Measurements from ENCODE around the gene CARD9. TPM values are rescaled to one million over a fixed set of nuclear protein-coding genes. Genes with fewer than 3 reads are reported as not detected.

Gene CARD9
- total RNA-seq, 1 donor from 2014 or later: 1.2 TPM

- Histone ChIP-seq H3K36me3 (peaks cover 49% of the 10 kb centered on the region), H3K4me1 (peaks cover 23% of the 10 kb centered on the region), H3K4me3 (no peak overlapping the region), H3K27me3 (ENCODE audit: low read depth) (no peaks in the 10 kb centered on the region), H3K9me3 (replicated peaks) (no peaks in the 10 kb centered on the region), H3K27ac (replicated peaks) (no peak overlapping the region)
- TF ChIP-seq CTCF (IDR thresholded peaks at IDR 0.05; ENCODE audit: borderline replicate concordance): no peak
- intact Hi-C loops (cut with micrococcal nuclease): no loop called here
- DNase-seq: no peak
Measured at GRCh38 chr9:136404801-136405136, 31.3 kb upstream of the CARD9 start.

DNA sequence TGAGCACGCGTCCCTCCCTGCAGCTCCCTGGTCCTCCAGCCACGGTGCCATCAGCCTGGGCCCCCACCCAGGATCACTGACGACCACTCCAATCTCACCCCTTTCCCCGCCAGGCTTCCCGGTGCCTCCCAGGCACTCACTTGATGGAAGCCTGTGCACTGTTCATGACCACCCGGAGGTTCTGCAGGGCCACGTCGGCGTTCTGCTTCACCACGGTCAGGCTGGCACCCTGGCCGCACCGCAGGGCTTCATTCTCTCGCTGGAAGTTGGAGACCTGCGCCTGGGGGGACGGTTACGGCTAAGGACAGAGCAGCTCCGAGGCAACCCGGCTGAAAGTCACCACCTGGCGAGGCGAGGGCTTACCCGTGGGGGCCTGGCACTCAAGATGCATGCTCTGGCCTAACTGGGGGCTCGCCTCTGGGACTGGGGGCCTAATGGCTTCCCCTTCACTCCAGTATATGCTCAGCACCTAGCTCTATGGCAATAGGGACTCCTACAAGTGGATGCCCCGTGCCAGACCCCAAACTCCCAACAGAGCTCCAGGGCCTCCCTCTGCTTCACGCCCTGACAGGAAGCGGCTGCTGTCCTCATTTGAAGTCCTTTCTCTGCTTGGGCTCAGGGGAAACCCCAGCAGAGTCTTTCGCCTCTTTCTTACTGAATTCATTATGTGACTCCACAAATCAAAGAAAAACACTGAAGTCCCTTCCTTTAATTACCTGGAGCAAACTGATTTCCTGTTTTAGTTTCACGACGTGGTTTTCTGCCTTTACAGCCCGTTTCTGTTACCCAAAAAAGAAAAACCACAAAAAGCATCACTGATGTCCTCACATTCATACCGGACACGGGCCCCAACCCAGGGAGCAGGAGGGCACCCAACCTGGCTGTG is 30.7 kb upstream of the CARD9 start:
- TF ChIP-seq CTCF (IDR thresholded peaks at IDR 0.05; ENCODE audit: borderline replicate concordance): no peak
- intact Hi-C loops (cut with micrococcal nuclease): no loop called here
- peaks cover 23% of the 10 kb centered on the region for H3K4me1 ChIP-seq
- H3K9me3 ChIP-seq (replicated peaks): no peaks in the 10 kb centered on the region
- H3K36me3 ChIP-seq: peaks cover 49% of the 10 kb centered on the region
- H3K27me3 ChIP-seq (ENCODE audit: low read depth): no peaks in the 10 kb centered on the region
- no peak for DNase-seq
- H3K27ac ChIP-seq (replicated peaks): no peak overlapping the region
- no peak overlapping the region for H3K4me3 ChIP-seq

DNA sequence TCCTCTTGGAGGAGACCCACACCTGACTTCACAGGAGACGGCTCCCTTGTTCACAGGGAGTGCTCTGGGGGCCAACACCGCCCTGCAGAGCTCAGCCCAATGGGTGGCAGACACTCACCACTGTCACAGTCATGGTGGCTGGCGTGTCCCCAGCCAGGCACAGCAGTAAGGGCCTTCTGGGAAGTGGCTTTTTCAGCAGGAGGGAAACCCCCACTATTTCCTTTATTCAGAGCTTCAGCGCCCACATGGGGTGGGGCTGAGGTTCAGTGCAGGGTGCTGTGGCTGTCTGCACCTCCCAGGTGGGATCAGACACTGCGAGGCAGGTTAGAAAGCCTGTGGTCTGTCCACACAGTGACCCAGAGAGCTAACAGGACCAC is 30.1 kb upstream of the CARD9 start:
- Histone ChIP-seq H3K36me3 (peaks cover 49% of the 10 kb centered on the region), H3K27ac (replicated peaks) (no peak overlapping the region), H3K9me3 (replicated peaks) (no peaks in the 10 kb centered on the region), H3K4me1 (peaks cover 26% of the 10 kb centered on the region), H3K4me3 (no peak overlapping the region), H3K27me3 (ENCODE audit: low read depth) (no peaks in the 10 kb centered on the region)
- no peak for TF ChIP-seq CTCF (IDR thresholded peaks at IDR 0.05; ENCODE audit: borderline replicate concordance)
- DNase-seq: no peak
- intact Hi-C loops (cut with micrococcal nuclease): no loop called here

DNA sequence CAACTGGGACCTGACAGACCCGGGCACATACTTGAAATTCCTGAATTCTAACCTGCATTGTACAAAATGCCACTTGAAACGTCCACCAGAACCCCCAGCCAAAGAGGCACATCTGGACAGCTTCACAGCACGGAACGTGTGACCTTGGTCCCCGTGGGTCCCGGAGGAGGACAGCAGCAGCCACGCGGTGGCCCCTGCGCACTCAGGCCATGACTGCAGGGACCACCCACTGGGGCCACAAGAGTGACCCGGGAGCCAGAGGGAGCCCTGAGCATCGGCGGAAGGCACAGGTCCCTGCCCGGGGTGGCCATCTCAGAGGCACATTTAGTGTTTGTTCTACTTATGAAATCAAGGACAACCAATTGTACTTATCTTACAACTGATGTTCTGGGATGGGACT is 28.6 kb upstream of the CARD9 start:
- H3K36me3 ChIP-seq: peaks cover 45% of the 10 kb centered on the region
- intact Hi-C loops (cut with micrococcal nuclease): no loop called here
- no peak for DNase-seq

DNA sequence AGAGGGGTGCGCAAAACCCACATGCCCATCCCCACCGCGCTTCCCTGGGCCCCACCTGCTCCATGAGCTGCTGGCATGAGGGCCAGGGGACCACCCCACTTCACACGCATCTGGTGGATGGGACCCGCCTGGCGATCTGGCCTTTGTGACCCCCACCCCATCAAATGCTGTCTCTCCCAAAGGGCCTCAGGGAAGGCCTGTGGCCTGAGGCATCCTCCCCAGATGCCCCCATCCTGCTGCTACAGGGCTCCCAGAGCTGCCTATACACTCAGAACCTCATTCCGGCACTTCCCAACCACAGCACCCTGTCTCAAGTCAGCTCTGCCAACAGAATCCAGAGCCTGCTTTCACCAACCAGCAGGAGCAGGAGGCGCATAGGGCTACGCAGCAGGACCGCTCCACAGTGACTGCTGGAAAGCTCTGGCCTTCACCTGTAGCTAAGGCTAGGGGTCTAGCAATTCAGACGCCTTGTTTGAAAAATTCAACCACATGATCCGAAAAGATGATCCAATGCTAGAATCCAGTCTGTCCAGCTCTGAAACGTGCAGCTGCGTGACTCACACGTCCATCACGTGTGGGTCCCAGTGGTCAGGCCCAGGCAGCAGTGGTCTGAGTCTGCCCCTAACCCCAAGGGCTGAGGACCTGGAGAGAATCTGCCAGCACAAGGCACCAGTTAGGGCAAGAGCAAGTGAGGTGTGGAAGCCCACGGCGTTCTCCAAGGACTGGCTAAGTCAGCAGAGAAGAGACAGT is 27.9 kb upstream of the CARD9 start:
- no peaks in the 10 kb centered on the region for H3K9me3 ChIP-seq (replicated peaks)
- intact Hi-C loops (cut with micrococcal nuclease): no loop called here
- peaks cover 45% of the 10 kb centered on the region for H3K36me3 ChIP-seq
- H3K27me3 ChIP-seq (ENCODE audit: low read depth): no peaks in the 10 kb centered on the region
- no peak for DNase-seq
- no peak overlapping the region for H3K4me3 ChIP-seq
- H3K27ac ChIP-seq (replicated peaks): no peak overlapping the region
- peaks cover 30% of the 10 kb centered on the region for H3K4me1 ChIP-seq
- no peak for TF ChIP-seq CTCF (IDR thresholded peaks at IDR 0.05; ENCODE audit: borderline replicate concordance)

More for the DNA sequence above, 28.6 kb upstream of the CARD9 start:
- Histone ChIP-seq H3K27me3 (ENCODE audit: low read depth) (no peaks in the 10 kb centered on the region), H3K4me1 (peaks cover 30% of the 10 kb centered on the region), H3K4me3 (no peak overlapping the region), H3K9me3 (replicated peaks) (no peaks in the 10 kb centered on the region), H3K27ac (replicated peaks) (no peak overlapping the region)
- TF ChIP-seq CTCF (IDR thresholded peaks at IDR 0.05; ENCODE audit: borderline replicate concordance): no peak

Data from left ventricle myocardium inferior (tissue), 1 donor.